ENCODE data around the gene FXR1. TPM values are rescaled to one million over a fixed set of nuclear protein-coding genes. Genes with fewer than 3 reads are reported as not detected.

The FXR1 gene
- total and polyA plus RNA-seq, 9 donors, result 414 to 575 (median 492) TPM

DNA sequence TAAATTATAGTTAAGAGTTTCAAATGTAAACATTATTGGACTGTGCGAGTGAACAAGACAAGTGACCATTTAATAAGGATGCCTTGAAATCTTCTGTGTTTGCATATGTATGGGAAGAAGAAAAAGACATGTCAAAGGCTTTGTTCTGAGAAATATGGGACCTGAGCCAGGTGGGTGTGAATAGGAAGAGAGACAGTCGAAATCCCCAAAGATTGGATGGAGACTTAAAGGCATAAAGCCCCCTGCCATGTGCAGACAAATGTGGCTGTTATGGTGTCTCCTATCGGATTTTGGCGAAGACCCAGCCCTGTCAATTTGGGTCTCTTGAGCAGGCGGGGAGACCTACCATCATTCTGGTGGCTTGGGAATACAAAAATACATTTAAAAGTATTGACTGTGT, 16.9 kb downstream of the FXR1 start:
- Histone ChIP-seq H3K4me3 (ENCODE audit: low read length) (no peak overlapping the region), H3K9me3 (replicated peaks; ENCODE audit: control insufficient read depth, low read depth, low read length) (no peaks in the 10 kb centered on the region), H3K27me3 (ENCODE audit: control insufficient read depth, insufficient read depth, low read length) (no peaks in the 10 kb centered on the region), H3K27ac (ENCODE audit: low read length) (no peak overlapping the region), H3K36me3 (ENCODE audit: control insufficient read depth, insufficient read depth, low read length) (peaks cover 6% of the 10 kb centered on the region), H3K4me1 (ENCODE audit: control insufficient read depth, insufficient read depth, low read length) (no peaks in the 10 kb centered on the region)
- 90% methylated on average over 2 of the region's 5 CpGs for WGBS (ENCODE audit: insufficient coverage)
- no peak for DNase-seq

DNA sequence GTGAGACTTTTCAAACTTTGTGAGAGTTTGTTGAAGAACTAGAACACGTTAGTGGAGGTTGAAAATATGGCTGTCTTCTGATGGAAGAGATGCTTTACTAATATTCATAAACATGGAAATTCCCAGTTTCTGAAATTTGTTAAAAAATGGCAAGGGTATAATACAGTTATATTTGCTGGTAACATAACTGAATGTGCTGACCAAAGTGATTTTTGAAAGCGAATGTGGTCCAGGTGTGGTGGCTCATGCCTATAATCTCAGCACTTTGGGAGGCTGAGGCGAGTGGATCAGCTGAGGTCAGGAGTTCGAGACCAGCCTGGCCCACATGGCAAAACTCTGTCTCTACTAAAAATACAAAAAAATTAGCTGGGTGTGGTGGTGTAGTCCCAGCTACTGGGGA, 18.1 kb downstream of the FXR1 start:
- no peak overlapping the region for H3K4me3 ChIP-seq (ENCODE audit: low read length)
- 100% methylated on average over 1 of the region's 4 CpGs for WGBS (ENCODE audit: insufficient coverage)
- H3K36me3 ChIP-seq (ENCODE audit: control insufficient read depth, insufficient read depth, low read length), result peaks cover 6% of the 10 kb centered on the region
- H3K27me3 ChIP-seq (ENCODE audit: control insufficient read depth, insufficient read depth, low read length), result no peaks in the 10 kb centered on the region
- H3K27ac ChIP-seq (ENCODE audit: low read length), result no peak overlapping the region
- no peaks in the 10 kb centered on the region for H3K4me1 ChIP-seq (ENCODE audit: control insufficient read depth, insufficient read depth, low read length)
- H3K9me3 ChIP-seq (replicated peaks; ENCODE audit: control insufficient read depth, low read depth, low read length), result no peaks in the 10 kb centered on the region
- DNase-seq, result no peak

DNA sequence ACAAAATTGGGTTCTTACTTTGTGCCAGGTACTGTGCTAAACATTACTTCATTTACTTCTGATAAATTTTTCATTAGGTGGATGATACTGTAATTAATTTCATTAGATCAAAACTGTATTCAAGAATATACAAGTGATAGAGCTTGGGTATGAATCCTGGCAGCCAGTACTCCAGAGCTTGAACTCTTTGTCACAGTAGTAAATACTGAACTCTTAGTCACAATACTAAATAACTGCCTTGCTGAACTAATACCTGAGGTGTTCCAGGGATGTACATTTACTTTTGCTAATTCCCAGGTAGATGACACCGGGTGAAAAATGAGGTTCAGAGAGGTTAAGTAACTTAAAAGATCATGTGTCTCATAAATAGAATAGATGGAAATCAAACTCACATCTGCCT, 20.3 kb downstream of the FXR1 start:
- DNase-seq, result no peak
- no peaks in the 10 kb centered on the region for H3K4me1 ChIP-seq (ENCODE audit: control insufficient read depth, insufficient read depth, low read length)
- no peak overlapping the region for H3K4me3 ChIP-seq (ENCODE audit: low read length)
- H3K9me3 ChIP-seq (replicated peaks; ENCODE audit: control insufficient read depth, low read depth, low read length), result no peaks in the 10 kb centered on the region
- peaks cover 16% of the 10 kb centered on the region for H3K36me3 ChIP-seq (ENCODE audit: control insufficient read depth, insufficient read depth, low read length)
- WGBS (ENCODE audit: insufficient coverage), result no CpG with 5 or more reads among the region's 1 CpG
- no peaks in the 10 kb centered on the region for H3K27me3 ChIP-seq (ENCODE audit: control insufficient read depth, insufficient read depth, low read length)
- H3K27ac ChIP-seq (ENCODE audit: low read length), result no peak overlapping the region

GRCh38 chr3:180934638-180935037, 22.2 kb downstream of the FXR1 start:
- Histone ChIP-seq H3K27ac (ENCODE audit: low read length) (no peak overlapping the region), H3K4me3 (ENCODE audit: low read length) (no peak overlapping the region), H3K4me1 (ENCODE audit: control insufficient read depth, insufficient read depth, low read length) (no peaks in the 10 kb centered on the region), H3K9me3 (replicated peaks; ENCODE audit: control insufficient read depth, low read depth, low read length) (no peaks in the 10 kb centered on the region), H3K36me3 (ENCODE audit: control insufficient read depth, insufficient read depth, low read length) (peaks cover 14% of the 10 kb centered on the region), H3K27me3 (ENCODE audit: control insufficient read depth, insufficient read depth, low read length) (no peaks in the 10 kb centered on the region)
- no peak for DNase-seq
- no CpG with 5 or more reads among the region's 1 CpG for WGBS (ENCODE audit: insufficient coverage)

- no peaks in the 10 kb centered on the region for H3K4me1 ChIP-seq (ENCODE audit: control insufficient read depth, insufficient read depth, low read length)
- no peaks in the 10 kb centered on the region for H3K27me3 ChIP-seq (ENCODE audit: control insufficient read depth, insufficient read depth, low read length)
- no peak overlapping the region for H3K4me3 ChIP-seq (ENCODE audit: low read length)
- H3K36me3 ChIP-seq (ENCODE audit: control insufficient read depth, insufficient read depth, low read length), result peaks cover 28% of the 10 kb centered on the region
- H3K27ac ChIP-seq (ENCODE audit: low read length), result no peak overlapping the region
- DNase-seq, result no peak
- H3K9me3 ChIP-seq (replicated peaks; ENCODE audit: control insufficient read depth, low read depth, low read length), result no peaks in the 10 kb centered on the region
- no CpG with 5 or more reads among the region's 5 CpGs for WGBS (ENCODE audit: insufficient coverage)
Measured at GRCh38 chr3:180940826-180941225, 28.4 kb downstream of the FXR1 start.

DNA sequence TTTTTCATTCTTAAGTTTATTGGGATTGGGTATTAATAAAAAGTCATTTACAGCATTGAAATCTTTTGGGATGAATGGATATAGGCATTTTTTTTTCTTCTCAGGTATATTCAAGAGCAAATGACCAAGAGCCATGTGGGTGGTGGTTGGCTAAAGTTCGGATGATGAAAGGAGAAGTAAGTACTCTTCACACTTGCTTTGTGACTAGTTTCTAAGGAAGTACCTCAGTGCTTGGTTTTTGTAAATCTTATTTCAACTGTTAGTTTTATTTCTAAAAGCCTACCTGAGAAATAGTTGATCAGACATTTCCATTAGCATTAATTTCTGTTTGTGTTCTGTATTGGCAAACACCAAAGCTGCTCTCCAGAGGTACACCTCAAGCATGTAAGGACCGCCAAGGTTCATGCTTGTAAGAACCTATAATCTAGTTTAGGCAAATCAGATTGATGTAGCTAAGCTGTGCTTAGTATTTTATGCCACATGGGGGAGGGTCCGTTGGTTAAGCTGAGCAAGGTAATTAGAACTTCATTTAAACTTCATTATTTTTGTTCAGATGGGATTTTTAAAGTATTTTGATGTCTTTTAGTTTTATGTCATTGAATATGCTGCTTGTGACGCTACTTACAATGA, 35.4 kb downstream of the FXR1 start:
- Histone ChIP-seq H3K36me3 (ENCODE audit: control insufficient read depth, insufficient read depth, low read length) (peaks cover 37% of the 10 kb centered on the region), H3K9me3 (replicated peaks; ENCODE audit: control insufficient read depth, low read depth, low read length) (no peaks in the 10 kb centered on the region), H3K27ac (ENCODE audit: low read length) (no peak overlapping the region), H3K4me3 (ENCODE audit: low read length) (no peak overlapping the region), H3K4me1 (ENCODE audit: control insufficient read depth, insufficient read depth, low read length) (no peaks in the 10 kb centered on the region), H3K27me3 (ENCODE audit: control insufficient read depth, insufficient read depth, low read length) (no peaks in the 10 kb centered on the region)
- 100% methylated on average over 1 of the region's 4 CpGs for WGBS (ENCODE audit: insufficient coverage)
- no peak for DNase-seq

DNA sequence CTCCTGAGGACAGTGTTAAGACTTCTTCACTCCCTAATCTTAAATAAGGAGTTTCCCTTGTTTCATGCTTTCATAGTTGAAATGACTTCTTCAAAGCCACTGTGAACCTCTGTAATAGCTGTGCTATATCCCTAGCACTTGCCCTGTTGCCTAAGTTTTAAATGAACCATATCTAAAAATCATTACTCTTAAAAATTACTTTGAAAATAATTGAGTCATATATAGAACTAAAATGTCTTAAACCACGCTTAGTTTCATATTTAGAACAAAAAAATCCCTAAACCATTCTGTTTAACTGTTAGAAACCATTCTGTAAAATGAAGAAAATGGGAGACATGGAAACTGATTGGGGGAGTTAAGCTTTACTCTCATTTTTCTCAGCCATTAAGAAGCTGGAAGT, 47.2 kb downstream of the FXR1 start:
- Histone ChIP-seq H3K4me3 (ENCODE audit: low read length) (no peak overlapping the region), H3K27me3 (ENCODE audit: control insufficient read depth, insufficient read depth, low read length) (no peaks in the 10 kb centered on the region), H3K36me3 (ENCODE audit: control insufficient read depth, insufficient read depth, low read length) (peaks cover 30% of the 10 kb centered on the region), H3K9me3 (replicated peaks; ENCODE audit: control insufficient read depth, low read depth, low read length) (no peaks in the 10 kb centered on the region), H3K4me1 (ENCODE audit: control insufficient read depth, insufficient read depth, low read length) (no peaks in the 10 kb centered on the region), H3K27ac (ENCODE audit: low read length) (no peak overlapping the region)
- no CpG with 5 or more reads among the region's 1 CpG for WGBS (ENCODE audit: insufficient coverage)
- DNase-seq, result no peak

DNA sequence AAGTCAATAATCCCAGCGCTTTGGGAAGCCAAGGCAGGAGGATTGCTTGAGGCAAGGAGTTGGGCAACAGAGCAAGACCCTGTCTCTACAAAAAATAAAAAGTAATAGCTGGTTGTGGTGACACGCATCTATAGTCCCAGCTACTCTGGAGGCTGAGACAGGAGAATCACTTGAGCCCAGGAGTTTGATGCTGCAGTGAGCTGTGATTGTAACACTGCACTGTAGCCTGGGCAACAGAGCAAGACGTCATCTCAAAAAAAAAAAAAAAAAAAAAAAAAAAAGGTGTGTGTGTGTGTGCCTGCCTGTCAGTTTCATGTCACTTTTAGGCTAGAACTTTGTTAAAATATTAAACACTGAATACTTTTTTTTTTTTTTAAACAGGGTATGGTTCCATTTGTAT, 48.6 kb downstream of the FXR1 start:
- no peak overlapping the region for H3K4me3 ChIP-seq (ENCODE audit: low read length)
- no peak overlapping the region for H3K27ac ChIP-seq (ENCODE audit: low read length)
- H3K9me3 ChIP-seq (replicated peaks; ENCODE audit: control insufficient read depth, low read depth, low read length), result no peaks in the 10 kb centered on the region
- WGBS (ENCODE audit: insufficient coverage), result no CpG with 5 or more reads among the region's 3 CpGs
- H3K4me1 ChIP-seq (ENCODE audit: control insufficient read depth, insufficient read depth, low read length), result no peaks in the 10 kb centered on the region
- H3K36me3 ChIP-seq (ENCODE audit: control insufficient read depth, insufficient read depth, low read length), result peaks cover 26% of the 10 kb centered on the region
- H3K27me3 ChIP-seq (ENCODE audit: control insufficient read depth, insufficient read depth, low read length), result no peaks in the 10 kb centered on the region
- no peak for DNase-seq

DNA sequence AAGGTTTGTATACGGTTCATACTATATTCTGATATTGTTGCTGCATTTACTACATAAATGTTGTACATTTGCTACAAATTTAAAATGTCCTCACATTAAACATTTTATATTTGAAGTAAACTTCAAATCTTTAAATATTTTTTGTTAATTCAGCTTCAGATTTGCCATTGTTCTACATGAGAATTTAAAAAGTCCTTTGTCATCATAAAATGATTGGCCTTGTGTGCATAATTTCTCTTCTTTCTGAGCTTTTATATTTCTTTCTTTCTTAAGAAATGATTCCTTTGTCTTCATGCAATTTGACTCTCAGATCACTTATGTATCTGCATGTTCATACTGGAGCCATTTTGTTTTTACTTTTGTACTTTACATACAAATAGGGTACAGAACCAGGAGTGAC, 49.1 kb downstream of the FXR1 start:
- Histone ChIP-seq H3K27ac (ENCODE audit: low read length) (no peak overlapping the region), H3K9me3 (replicated peaks; ENCODE audit: control insufficient read depth, low read depth, low read length) (no peaks in the 10 kb centered on the region), H3K27me3 (ENCODE audit: control insufficient read depth, insufficient read depth, low read length) (no peaks in the 10 kb centered on the region), H3K4me1 (ENCODE audit: control insufficient read depth, insufficient read depth, low read length) (no peaks in the 10 kb centered on the region), H3K4me3 (ENCODE audit: low read length) (no peak overlapping the region), H3K36me3 (ENCODE audit: control insufficient read depth, insufficient read depth, low read length) (peaks cover 22% of the 10 kb centered on the region)
- no CpG with 5 or more reads among the region's 1 CpG for WGBS (ENCODE audit: insufficient coverage)
- DNase-seq, result no peak

GRCh38 chr3:180962530-180962929, 50.1 kb downstream of the FXR1 start:
- Histone ChIP-seq H3K27ac (ENCODE audit: low read length) (no peak overlapping the region), H3K27me3 (ENCODE audit: control insufficient read depth, insufficient read depth, low read length) (no peaks in the 10 kb centered on the region), H3K4me3 (ENCODE audit: low read length) (no peak overlapping the region), H3K9me3 (replicated peaks; ENCODE audit: control insufficient read depth, low read depth, low read length) (no peaks in the 10 kb centered on the region), H3K4me1 (ENCODE audit: control insufficient read depth, insufficient read depth, low read length) (no peaks in the 10 kb centered on the region), H3K36me3 (ENCODE audit: control insufficient read depth, insufficient read depth, low read length) (peaks cover 22% of the 10 kb centered on the region)
- no peak for DNase-seq
- WGBS (ENCODE audit: insufficient coverage), result no CpG with 5 or more reads among the region's 1 CpG

GRCh38 chr3:180970931-180971330, 58.5 kb downstream of the FXR1 start:
- Histone ChIP-seq H3K9me3 (replicated peaks; ENCODE audit: control insufficient read depth, low read depth, low read length) (no peaks in the 10 kb centered on the region), H3K4me3 (ENCODE audit: low read length) (no peak overlapping the region), H3K36me3 (ENCODE audit: control insufficient read depth, insufficient read depth, low read length) (peaks cover 5% of the 10 kb centered on the region), H3K27ac (ENCODE audit: low read length) (no peak overlapping the region), H3K27me3 (ENCODE audit: control insufficient read depth, insufficient read depth, low read length) (no peaks in the 10 kb centered on the region), H3K4me1 (ENCODE audit: control insufficient read depth, insufficient read depth, low read length) (no peaks in the 10 kb centered on the region)
- DNase-seq, result no peak
- no CpG with 5 or more reads among the region's 6 CpGs for WGBS (ENCODE audit: insufficient coverage)
